CMK (cell line): ENCODE results near the gene LAMB3.

ENCODE experiments used
- DNase-seq: peaks from one replicate; pipeline ENCODE4 v3.0.0-alpha.2; 2010; ENCODE audit warnings: low read depth

The LAMB3 gene

DNA sequence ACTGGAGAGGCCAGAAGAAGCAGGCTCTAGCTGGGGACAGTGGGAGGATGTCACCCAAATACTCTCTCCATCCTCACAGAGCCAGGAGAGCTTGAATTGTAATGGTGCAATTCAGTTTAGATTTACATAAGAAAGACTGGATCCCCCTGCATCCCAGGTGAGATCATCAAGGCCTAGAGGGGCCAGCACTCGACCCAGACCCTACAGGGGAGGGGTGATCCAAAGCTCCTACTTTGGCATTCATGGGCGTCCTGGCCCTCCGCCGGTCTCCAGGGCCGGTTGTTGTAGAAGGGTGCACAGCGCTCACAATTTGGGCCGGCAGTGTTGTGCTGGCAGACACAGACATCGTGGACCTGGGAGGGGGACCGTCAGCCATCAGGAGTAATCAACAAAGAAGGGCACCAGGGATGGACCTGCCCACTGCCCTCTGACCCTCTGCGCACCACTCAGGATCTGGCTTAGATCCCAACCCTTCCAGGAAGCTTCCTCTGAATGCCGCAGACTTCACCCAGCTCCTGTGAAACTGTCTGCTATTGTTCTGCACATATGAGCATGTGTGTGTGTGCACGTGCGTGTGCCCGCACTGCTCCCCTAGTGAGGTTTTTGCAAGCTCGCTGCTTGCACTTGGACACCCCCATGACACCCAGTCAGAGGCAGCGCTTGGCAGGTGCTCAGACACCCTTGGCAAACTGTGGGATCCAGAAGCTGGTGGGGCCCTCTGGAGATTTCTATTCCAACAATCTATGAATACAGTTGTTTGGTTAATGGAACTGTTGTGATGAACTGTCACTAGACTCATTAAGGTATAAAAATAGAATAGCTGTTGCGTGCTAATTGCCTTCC is 21.6 kb downstream of the LAMB3 start:
- no peak for DNase-seq

DNA sequence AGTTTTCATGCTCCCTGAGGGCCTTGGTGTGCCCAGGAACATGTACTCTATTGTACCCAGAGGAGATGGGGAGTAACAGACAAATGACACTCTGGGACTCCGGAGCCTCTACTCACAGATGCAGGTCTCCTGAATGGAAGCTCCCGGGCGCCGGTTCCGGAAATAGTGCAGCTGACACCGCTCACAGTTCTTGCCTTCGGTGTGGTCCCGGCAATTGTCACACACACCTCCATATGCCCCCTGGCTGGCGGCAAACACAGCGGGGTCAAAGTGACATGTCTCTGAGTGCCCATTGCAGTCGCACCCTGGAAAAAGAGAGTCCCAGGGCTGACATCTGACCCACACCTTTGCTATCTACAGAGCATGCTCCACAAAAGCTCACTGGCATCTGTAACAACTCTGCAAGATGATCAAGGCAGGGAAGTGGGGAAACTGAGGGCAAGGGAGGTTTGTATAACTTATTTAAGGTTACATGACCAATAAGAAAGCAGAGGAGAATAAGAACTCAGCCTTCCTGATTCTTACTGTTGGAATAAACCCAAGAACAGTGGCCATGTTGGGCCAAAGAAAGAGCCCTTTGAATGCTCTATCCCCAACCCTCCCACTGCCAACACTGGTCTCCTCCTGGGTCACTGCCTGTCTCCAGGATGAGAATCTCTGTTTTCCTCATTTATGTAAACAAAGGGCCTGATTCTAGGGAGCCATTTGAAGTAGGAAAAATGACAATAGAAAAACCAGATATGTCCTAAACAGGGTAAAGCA is 22.4 kb downstream of the LAMB3 start:
- DNase-seq, result no peak

- no peak for DNase-seq
Observed at GRCh38 chr1:209628618-209629299, 23.5 kb downstream of the LAMB3 start.

- peak; percentile 47 for DNase-seq
Observed at GRCh38 chr1:209627732-209628196, 24.5 kb downstream of the LAMB3 start.

GRCh38 chr1:209627027-209627731 is 25.0 kb downstream of the LAMB3 start:
- no peak for DNase-seq

DNA sequence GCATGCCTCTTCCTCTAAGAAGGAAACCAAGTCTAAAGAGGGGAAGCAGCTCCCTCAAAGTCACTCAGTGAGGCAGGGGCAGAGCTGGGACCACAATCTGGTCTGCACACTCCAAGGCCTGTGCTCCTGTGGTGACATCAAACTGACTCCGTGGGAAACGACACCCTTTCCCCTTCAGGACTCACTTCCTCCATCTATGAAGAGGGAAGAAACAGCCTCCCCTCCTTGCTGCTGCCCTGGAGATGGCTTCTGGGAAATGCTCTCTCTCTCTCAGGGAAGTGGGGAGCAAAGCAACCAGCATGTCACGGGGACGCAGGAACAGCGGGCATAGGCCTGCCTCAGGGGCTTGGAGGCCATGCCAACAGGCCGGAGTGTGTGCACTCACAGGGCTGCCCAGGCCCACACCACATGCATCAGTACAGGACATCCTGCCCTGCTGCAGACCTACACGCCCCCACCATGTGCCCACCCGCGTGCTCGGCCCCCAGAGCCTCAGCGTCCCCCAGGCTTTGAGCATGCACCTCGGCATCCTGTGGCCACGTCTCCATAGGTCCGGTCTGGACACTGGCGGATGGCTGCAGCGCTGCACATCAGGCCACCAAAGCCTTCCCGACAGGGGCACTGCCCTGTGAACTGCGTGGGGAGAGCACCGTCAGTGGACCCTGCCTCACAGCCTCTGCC is 25.7 kb downstream of the LAMB3 start:
- DNase-seq, result no peak

DNA sequence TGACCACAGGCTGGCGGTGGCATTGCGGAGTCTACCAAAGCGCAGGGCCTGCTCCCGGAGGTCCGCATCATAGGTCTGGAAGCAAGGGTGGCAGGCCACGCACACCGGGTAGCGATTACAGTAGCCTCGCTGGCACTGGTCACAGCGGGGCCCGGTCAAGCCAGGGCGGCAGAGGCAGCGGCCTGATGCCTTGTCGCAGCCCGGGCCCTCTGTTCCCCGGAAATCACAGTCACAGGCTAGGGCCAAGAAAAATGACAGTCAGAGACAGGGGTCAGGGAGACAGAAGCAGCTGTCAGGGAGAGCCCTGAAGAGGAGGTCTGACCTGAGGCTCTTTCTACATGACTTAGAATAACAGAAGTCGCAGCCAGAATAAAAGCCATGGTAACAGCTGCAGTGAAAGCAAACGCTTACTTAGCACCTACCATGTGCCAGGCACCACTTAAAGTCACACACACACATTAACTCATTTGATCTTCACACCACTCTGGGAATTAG is 26.4 kb downstream of the LAMB3 start:
- no peak for DNase-seq

DNA sequence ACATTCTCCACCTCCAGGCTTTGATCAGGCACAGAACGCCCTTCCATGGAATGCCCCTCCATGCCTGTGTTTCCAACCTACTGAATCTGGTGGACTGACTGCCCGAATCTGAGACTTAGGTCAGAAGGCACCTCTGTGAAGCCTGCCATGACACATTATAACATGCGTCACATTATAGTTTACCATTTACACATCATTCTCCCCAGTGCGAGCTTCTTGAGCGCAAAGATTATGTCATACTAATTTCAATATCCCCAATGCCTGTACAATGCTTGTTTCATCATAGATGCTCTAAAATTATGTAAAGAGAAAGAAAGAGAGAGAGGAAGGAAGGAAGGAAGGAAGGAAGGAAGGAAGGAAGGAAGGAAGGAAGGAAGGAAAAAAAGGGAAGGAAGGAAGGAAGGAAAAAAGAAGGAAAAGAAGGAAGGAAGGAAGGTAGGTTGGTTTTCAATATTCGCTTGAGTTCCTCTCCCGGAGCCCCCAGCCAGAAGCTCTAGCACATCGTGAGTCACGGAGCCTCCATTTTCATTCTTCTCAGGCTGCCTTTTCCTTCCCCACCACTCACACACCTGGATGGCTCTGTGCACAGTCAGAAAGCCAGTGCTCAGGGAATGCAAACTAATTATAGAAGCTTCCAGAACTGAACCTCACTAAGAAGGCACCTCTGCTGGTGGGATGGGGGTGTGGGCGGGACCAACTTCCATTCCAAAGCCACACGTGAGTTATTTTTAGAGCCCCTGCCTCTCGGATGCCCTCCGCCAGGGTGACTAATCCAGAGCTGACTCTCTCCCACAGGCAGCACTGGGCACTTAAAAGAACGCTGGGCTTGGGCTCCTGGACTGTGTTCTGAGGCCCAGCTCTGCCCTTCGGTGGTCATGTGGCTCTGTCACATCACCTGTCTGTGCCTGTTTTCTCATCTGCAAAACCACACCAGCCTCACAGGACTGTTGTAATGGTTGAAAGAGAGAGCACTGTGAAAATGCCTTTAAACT is 27.4 kb downstream of the LAMB3 start:
- no peak for DNase-seq

DNA sequence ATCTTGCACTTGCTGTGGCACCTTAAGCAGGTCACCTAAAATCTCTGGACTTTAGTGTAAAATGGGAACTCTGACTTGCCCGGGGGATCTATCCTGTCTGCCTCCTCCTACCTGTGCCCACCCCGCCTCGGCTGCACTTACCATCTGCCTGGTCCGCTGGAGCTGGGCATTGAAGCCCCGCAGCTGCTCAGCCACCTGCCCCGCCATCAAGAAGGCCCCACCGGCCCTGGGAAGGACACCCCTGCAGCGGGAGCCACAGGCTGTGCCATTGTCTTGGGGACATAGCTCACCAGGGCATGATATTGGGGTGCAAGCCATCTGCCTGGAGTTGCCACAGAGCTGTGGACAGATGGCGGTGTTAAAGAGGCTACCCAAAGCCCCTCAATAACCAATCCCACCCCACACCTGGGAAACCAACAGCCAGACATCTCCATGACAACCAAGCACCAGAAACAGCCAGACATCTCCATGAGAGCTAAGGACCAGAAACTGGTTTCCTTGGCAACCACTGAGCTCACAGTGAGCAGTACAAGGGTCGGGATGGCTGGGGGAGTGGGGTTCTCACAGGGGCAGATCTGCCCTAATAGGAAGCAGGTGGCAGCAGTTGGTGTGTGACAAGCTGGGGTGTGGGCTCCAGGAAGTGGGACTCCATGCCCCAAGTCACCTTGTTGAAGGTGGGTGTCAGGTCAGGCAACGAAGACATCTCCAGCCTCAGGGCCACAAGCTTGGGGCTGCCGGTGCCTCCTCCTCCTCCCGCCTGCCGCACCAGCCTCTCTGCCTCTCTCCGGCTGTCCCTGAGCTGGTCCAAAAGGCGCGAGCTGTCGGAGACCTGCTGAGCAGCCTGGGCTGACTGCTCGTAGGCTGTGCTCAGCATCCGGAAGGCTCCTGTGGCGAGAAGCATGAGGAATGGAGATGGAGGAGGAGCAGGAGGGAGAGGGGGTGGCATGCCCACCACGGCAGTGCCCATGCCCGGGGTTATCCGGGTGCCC is 29.1 kb downstream of the LAMB3 start:
- no peak for DNase-seq

DNA sequence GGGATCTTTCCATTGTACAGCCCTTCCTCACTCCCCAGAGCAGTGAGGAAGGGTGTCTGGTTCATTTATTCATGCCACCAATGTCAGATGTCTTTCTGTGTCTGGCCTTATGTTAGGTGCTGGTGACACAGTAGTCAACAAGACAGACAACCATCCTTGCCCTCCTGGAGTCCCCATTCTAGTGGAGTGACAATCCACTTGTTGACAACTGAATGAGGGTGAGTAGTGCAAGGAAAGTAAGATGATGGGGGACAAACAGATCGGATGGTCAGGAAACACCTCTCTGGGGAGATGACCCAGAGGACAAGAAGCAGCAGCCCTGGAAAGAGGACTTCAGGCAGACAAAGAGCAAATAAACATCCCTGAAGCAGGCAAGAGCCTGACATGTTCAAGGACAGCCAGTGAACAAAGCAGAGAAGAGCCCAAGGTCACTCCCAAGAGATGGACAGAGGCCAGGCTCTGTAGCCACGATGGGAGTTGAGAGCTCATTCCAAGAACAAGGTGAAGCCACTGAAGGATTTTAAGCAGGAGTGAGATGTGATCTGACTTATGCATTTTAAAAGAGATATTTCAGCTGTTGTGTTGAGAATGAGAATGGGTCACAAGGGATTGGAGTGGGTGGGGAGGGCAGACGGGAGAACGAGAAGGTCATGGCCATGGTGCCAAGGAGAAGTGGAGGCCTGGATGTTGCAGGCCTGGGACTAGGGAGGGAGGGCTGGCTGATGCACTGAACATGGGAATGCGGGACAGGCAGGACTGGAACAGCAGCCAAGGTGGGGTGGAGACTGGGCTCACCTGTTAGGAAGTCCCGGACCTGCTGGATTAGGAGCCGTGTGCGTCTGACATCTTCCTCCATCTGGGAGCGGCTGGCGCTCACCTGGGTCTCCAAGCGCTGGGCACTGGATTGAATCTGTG is 30.2 kb downstream of the LAMB3 start:
- DNase-seq, result no peak

DNA sequence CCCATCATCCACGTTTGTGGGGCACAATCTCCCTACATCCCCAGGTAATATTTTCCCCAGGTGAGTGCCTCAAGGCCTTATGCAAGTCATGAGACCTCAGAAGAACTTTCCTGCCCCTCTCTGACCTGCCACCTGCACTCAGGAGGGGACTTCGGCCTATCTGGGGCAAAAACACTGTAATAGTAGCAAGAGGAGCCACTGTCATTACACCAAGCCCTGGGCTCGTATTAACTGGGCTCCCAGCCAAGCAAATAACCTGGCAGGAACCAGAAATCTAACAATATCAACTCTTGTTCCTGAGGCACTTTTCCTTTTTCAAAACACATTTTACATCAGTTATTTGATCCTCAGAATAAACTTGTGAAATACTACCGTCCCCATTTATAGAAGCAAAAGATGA is 30.9 kb downstream of the LAMB3 start:
- DNase-seq, result no peak

GRCh38 chr1:209620487-209620884 is 31.7 kb downstream of the LAMB3 start:
- DNase-seq, result no peak

DNA sequence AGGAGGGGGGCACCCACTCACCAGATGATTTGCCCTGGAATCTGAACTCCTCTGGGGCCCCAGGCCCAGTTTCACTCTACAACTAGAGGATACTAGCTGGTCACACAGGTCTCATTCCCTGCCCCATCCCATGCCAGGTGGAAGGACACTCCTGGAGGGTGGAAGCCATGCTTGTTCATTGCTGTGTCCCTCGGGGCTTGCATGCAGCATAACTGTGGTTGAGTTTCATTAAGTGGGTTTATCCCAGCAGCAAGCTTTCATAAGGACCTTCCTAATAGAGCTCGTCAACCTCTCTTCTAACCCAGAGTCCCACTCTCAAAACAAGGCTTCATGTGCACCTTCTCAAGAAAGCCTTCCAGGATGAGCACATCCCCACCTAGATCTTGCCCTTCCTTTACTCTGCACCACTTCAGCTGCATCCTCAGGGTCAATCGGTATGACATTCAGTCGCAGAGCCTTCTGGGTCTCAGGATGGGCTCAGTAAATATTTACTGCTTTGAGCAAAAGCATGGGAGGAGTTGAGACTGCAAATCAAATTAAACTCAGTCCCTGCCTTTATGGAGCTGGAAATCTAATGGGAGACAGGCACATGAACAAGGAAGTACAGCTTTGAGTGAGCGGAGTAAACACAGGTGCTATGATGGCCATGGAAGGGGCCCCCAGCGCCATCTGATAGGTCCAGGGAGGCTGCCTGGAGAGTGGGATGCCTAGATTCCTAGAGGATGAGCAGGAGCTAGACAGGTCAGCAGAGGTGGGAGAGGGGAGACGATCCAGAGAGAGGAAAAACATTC is 32.3 kb downstream of the LAMB3 start:
- no peak for DNase-seq

- DNase-seq, result no peak
Observed at GRCh38 chr1:209618756-209619420, 33.3 kb downstream of the LAMB3 start.

DNA sequence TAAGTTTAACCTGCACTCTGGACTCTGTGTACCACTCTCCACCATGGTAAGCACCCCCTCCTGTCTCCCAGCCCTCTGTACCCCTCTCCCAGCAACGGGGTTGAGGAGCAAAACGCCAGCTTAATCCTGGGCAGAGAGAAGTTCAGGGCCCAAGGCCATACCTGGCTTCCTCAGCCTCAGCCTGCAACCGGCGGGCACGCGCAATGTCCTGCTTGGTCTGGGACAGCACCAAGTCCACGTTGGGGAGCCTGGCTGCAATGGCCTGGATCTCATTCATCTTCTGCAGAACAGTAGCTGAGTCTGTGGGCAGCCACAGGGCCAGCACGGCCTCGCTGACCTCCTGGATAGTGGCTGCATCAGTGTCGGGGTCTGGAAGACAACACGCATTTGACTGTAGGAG is 33.9 kb downstream of the LAMB3 start:
- no peak for DNase-seq

GRCh38 chr1:209617755-209618154 is 34.5 kb downstream of the LAMB3 start:
- no peak for DNase-seq
